Measurements from ENCODE around the gene GPR84.

GPR84 gene

GRCh38 chr12:54389607-54390175, 25.4 kb upstream of the GPR84 start:
- Histone ChIP-seq H3K4me3 (peak overlapping the region in 9 of 10 experiments; percentile 60 to 77 (median 64); a peak in 13 of 20 replicates), H3K27ac (peak overlapping the region in 10 of 11 experiments; percentile 18 to 79 (median 62); a peak in 18 of 22 replicates), H3K9me3 (replicated peaks in 1 of 11) (no peaks in the 10 kb centered on the region), H3K4me2 (peak overlapping the region; percentile 85 to 97 (median 92)), H3K27me3 (no peaks in the 10 kb centered on the region), H3K4me1 (peaks cover 89 to 99% (median 97%) of the 10 kb centered on the region in 10 experiments), H4K20me1 (peaks cover 0 to 15% (median 4%) of the 10 kb centered on the region in 11 experiments; a peak in 12 of 22 replicates), H3K36me3 (peaks cover 4 to 21% (median 6%) of the 10 kb centered on the region in 11 experiments; a peak in 20 of 22 replicates), H3K9ac (peak overlapping the region in 7 of 11 experiments; percentile 32 to 80 (median 71); a peak in 13 of 22 replicates)
- no peak for TF ChIP-seq Cebpa-rat (IDR thresholded peaks at IDR 0.05)

GRCh38 chr12:54389134-54389508, 24.8 kb upstream of the GPR84 start:
- Histone ChIP-seq H4K20me1 (peaks cover 0 to 13% (median 0%) of the 10 kb centered on the region in 11 experiments; a peak in 4 of 22 replicates), H3K27me3 (no peaks in the 10 kb centered on the region), H3K4me1 (peaks cover 89 to 99% (median 97%) of the 10 kb centered on the region in 10 experiments), H3K9me3 (replicated peaks in 1 of 11) (no peaks in the 10 kb centered on the region), H3K4me3 (peak overlapping the region in 5 of 10 experiments; percentile 62 to 77 (median 71); a peak in 3 of 20 replicates), H3K9ac (peak overlapping the region in 4 of 11 experiments; percentile 35 to 71 (median 45); a peak in 5 of 22 replicates), H3K4me2 (peak overlapping the region; percentile 85 to 97 (median 92)), H3K27ac (peak overlapping the region in 10 of 11 experiments; percentile 18 to 79 (median 62); a peak in 15 of 22 replicates), H3K36me3 (peaks cover 0 to 16% (median under 1%) of the 10 kb centered on the region in 11 experiments; a peak in 11 of 22 replicates)
- no peak for TF ChIP-seq Cebpa-rat (IDR thresholded peaks at IDR 0.05)

GRCh38 chr12:54388237-54389133, 24.2 kb upstream of the GPR84 start:
- peaks cover 89 to 99% (median 97%) of the 10 kb centered on the region in 10 experiments for H3K4me1 ChIP-seq

GRCh38 chr12:54387114-54387467, 22.8 kb upstream of the GPR84 start:
- peak overlapping the region in 9 of 11 experiments; percentile 6 to 96 (median 45); a peak in 10 of 22 replicates for H3K27ac ChIP-seq
- H3K9ac ChIP-seq, result peak overlapping the region in 1 of 11 experiments; percentile 5; a peak in 1 of 22 replicates
- no peak overlapping the region for H3K4me3 ChIP-seq
- peaks cover 0 to 7% (median 0%) of the 10 kb centered on the region in 11 experiments; a peak in 6 of 22 replicates for H3K36me3 ChIP-seq
- H4K20me1 ChIP-seq, result peaks cover 0 to 8% (median 0%) of the 10 kb centered on the region in 11 experiments; a peak in 3 of 22 replicates
- no peaks in the 10 kb centered on the region for H3K27me3 ChIP-seq
- peaks cover 83 to 98% (median 95%) of the 10 kb centered on the region in 10 experiments for H3K4me1 ChIP-seq
- no peak for TF ChIP-seq Cebpa-rat (IDR thresholded peaks at IDR 0.05)
- peak overlapping the region in 9 of 11 experiments; percentile 85 to 97 (median 92); a peak in 17 of 22 replicates for H3K4me2 ChIP-seq
- no peaks in the 10 kb centered on the region for H3K9me3 ChIP-seq (replicated peaks in 1 of 11)

More at GRCh38 chr12:54388237-54389133, 24.2 kb upstream of the GPR84 start:
- H3K27ac ChIP-seq, result peak overlapping the region in 10 of 11 experiments; percentile 18 to 79 (median 62); a peak in 16 of 22 replicates
- no peak for TF ChIP-seq Cebpa-rat (IDR thresholded peaks at IDR 0.05)
- H3K9me3 ChIP-seq (replicated peaks in 1 of 11), result no peaks in the 10 kb centered on the region
- H3K36me3 ChIP-seq, result peaks cover 0 to 15% (median 0%) of the 10 kb centered on the region in 11 experiments; a peak in 8 of 22 replicates
- H3K4me2 ChIP-seq, result peak overlapping the region; percentile 85 to 97 (median 92)
- peak overlapping the region in 1 of 10 experiments; percentile 62; a peak in 1 of 20 replicates for H3K4me3 ChIP-seq
- no peaks in the 10 kb centered on the region for H3K27me3 ChIP-seq
- peaks cover 0 to 8% (median 0%) of the 10 kb centered on the region in 11 experiments; a peak in 4 of 22 replicates for H4K20me1 ChIP-seq
- peak overlapping the region in 2 of 11 experiments; percentile 35 to 46; a peak in 3 of 22 replicates for H3K9ac ChIP-seq

GRCh38 chr12:54386403-54387113, 22.3 kb upstream of the GPR84 start:
- no peak overlapping the region for H3K4me3 ChIP-seq
- peak overlapping the region in 10 of 11 experiments; percentile 18 to 91 (median 78); a peak in 14 of 22 replicates for H3K9ac ChIP-seq
- peak overlapping the region in 10 of 11 experiments; percentile 71 to 96 (median 85); a peak in 18 of 22 replicates for H3K27ac ChIP-seq
- peaks cover 0 to 10% (median 2%) of the 10 kb centered on the region in 11 experiments; a peak in 7 of 22 replicates for H3K36me3 ChIP-seq
- H3K4me1 ChIP-seq, result peaks cover 77 to 98% (median 92%) of the 10 kb centered on the region in 10 experiments
- H4K20me1 ChIP-seq, result peaks cover 0 to 8% (median 0%) of the 10 kb centered on the region in 11 experiments; a peak in 3 of 22 replicates
- H3K9me3 ChIP-seq (replicated peaks in 1 of 11), result no peaks in the 10 kb centered on the region
- no peak for TF ChIP-seq Cebpa-rat (IDR thresholded peaks at IDR 0.05)
- H3K27me3 ChIP-seq, result no peaks in the 10 kb centered on the region
- peak overlapping the region in 10 of 11 experiments; percentile 85 to 97 (median 94); a peak in 20 of 22 replicates for H3K4me2 ChIP-seq

- Histone ChIP-seq H3K4me1 (peaks cover 73 to 99% (median 88%) of the 10 kb centered on the region in 10 experiments), H3K9ac (peak overlapping the region; percentile 59 to 91 (median 75)), H3K36me3 (peaks cover 0 to 22% (median 11%) of the 10 kb centered on the region in 11 experiments; a peak in 11 of 22 replicates)
These were observed 21.1 kb upstream of the GPR84 start for GRCh38 chr12:54385251-54385914.

GRCh38 chr12:54384591-54385041, 20.3 kb upstream of the GPR84 start, which contains the start of gene ZNF385A:
Gene ZNF385A (minus strand): TSS chr12:54384733. CDS start chr12:54384514, 219 bp downstream.
- H3K4me2 ChIP-seq, result peak within 1 kb of the TSS; percentile 83 to 97 (median 92)
- H3K4me1 ChIP-seq, result peaks cover 65 to 99% (median 83%) of the 10 kb centered on the region in 10 experiments
- H3K9me3 ChIP-seq (replicated peaks in 1 of 11), result no peaks in the 10 kb centered on the region
- H4K20me1 ChIP-seq, result peaks cover 0 to 15% (median 0%) of the 10 kb centered on the region in 11 experiments; a peak in 6 of 22 replicates
- peaks cover 0 to 28% (median 16%) of the 10 kb centered on the region in 11 experiments; a peak in 11 of 22 replicates for H3K36me3 ChIP-seq
- peak within 1 kb of the TSS; percentile 59 to 91 (median 75) for H3K9ac ChIP-seq
- TF ChIP-seq Cebpa-rat (IDR thresholded peaks at IDR 0.05), result no peak
- H3K27me3 ChIP-seq, result no peaks in the 10 kb centered on the region
- peak within 1 kb of the TSS; percentile 56 to 96 (median 84) for H3K27ac ChIP-seq
- H3K4me3 ChIP-seq, result peak within 1 kb of the TSS in 8 of 10 experiments; percentile 44 to 71 (median 59); a peak in 17 of 20 replicates

More at GRCh38 chr12:54385251-54385914, 21.1 kb upstream of the GPR84 start:
- Histone ChIP-seq H3K4me3 (peak overlapping the region in 7 of 10 experiments; percentile 49 to 71 (median 60); a peak in 13 of 20 replicates), H3K27me3 (no peaks in the 10 kb centered on the region), H4K20me1 (peaks cover 0 to 8% (median 0%) of the 10 kb centered on the region in 11 experiments; a peak in 5 of 22 replicates), H3K4me2 (peak overlapping the region; percentile 83 to 97 (median 92)), H3K27ac (peak overlapping the region; percentile 47 to 96 (median 84)), H3K9me3 (replicated peaks in 1 of 11) (no peaks in the 10 kb centered on the region)
- TF ChIP-seq Cebpa-rat (IDR thresholded peaks at IDR 0.05), result no peak

Data from BLaER1 treated with 17β-estradiol and CSF1 and Interleukin-3, amounts not matched to agents 10 nM and 100 nM (cell line).